Measurements from ENCODE around the gene NDC1. TPM values are rescaled to one million over a fixed set of nuclear protein-coding genes. Genes with fewer than 3 reads are reported as not detected.

The NDC1 gene
- total RNA-seq, 1 donor from 2014 or later, result 14.8 TPM

DNA sequence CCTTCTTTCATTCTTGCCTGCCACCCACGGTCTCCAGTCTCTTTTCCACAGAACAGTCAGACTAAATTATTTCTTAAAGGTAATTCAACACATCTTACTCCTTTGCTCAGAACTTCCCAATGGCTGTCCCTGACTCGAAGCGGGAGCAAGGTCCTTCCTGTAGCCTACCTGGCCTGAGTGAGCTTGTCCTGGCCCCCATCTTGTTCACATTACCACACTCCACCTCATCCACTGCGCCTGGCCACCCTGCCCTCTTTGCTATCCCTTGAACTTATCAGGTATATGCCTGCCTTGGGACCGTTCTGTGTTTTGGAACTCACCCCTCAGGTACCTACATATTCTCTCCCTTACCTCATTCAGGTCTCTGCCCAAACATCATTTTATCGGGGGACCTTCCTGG, 85.8 kb downstream of the NDC1 start:
- Histone ChIP-seq H3K9me3 (ENCODE audit: insufficient read depth, low read depth, low read length) (no peaks in the 10 kb centered on the region), H4K20me1 (ENCODE audit: insufficient read depth, low read length) (no peaks in the 10 kb centered on the region), H3K27me3 (ENCODE audit: insufficient read depth, low read length) (peaks cover 5% of the 10 kb centered on the region), H3K9ac (ENCODE audit: low read length) (no peak overlapping the region), H3K4me2 (ENCODE audit: low read length) (no peak overlapping the region), H3K79me2 (ENCODE audit: insufficient read depth, low read length) (no peaks in the 10 kb centered on the region), H3K27ac (ENCODE audit: low read depth, low read length) (no peak overlapping the region), H3K36me3 (ENCODE audit: insufficient read depth, low read length) (no peaks in the 10 kb centered on the region), H3K4me1 (ENCODE audit: insufficient read depth, low read length) (no peaks in the 10 kb centered on the region), H3K4me3 (ENCODE audit: insufficient read depth, low read depth, low read length) (no peak overlapping the region), H2AFZ (ENCODE audit: low read depth, low read length) (no peak overlapping the region)
- no peak for FAIRE-seq
- Mint-ChIP-seq H3K27ac (ENCODE audit: unreplicated experiment) (no peak overlapping the region), H3K4me3 (ENCODE audit: unreplicated experiment) (no peak overlapping the region), H3K27me3 (ENCODE audit: low read depth, unreplicated experiment) (peaks cover 37% of the 10 kb centered on the region), H3K9me3 (ENCODE audit: unreplicated experiment) (no peaks in the 10 kb centered on the region), H3K4me1 (ENCODE audit: low read depth, unreplicated experiment) (no peaks in the 10 kb centered on the region), H3K36me3 (ENCODE audit: low read depth, unreplicated experiment) (peaks cover 4% of the 10 kb centered on the region)
- TF ChIP-seq EZH2 (IDR thresholded peaks at IDR 0.05; ENCODE audit: insufficient read depth, low read length), result no peak
- DNase-seq (ENCODE audit: low read depth), result no peak

DNA sequence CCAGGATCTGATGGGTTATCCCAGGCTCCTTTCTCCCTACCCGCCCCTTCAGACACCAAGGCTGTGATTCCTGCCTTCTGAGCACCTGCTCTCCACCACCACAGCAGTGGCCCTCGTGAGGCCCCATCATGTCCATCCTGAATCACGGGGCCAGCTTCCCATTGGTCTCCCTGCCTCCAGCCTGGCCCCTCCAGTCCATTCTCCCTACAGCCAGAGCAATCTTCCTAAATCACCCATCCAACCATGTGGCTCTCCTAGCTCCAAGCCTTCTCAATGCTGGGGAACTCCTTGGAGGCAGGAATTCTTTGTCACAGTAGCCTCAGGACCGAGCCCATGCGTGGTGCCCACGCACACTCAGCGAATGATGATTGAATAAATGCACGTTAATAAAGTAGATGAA, 90.3 kb downstream of the NDC1 start:
- no peak overlapping the region for H3K4me3 Mint-ChIP-seq (ENCODE audit: unreplicated experiment)
- Histone ChIP-seq H3K4me3 (ENCODE audit: insufficient read depth, low read depth, low read length) (no peak overlapping the region), H3K27ac (ENCODE audit: low read depth, low read length) (no peak overlapping the region), H3K9ac (ENCODE audit: low read length) (no peak overlapping the region), H3K4me2 (ENCODE audit: low read length) (no peak overlapping the region), H4K20me1 (ENCODE audit: insufficient read depth, low read length) (no peaks in the 10 kb centered on the region), H3K27me3 (ENCODE audit: insufficient read depth, low read length) (peaks cover 5% of the 10 kb centered on the region), H2AFZ (ENCODE audit: low read depth, low read length) (no peak overlapping the region), H3K9me3 (ENCODE audit: insufficient read depth, low read depth, low read length) (no peaks in the 10 kb centered on the region), H3K4me1 (ENCODE audit: insufficient read depth, low read length) (no peaks in the 10 kb centered on the region), H3K79me2 (ENCODE audit: insufficient read depth, low read length) (no peaks in the 10 kb centered on the region), H3K36me3 (ENCODE audit: insufficient read depth, low read length) (no peaks in the 10 kb centered on the region)
- no peak for FAIRE-seq
- no peak for DNase-seq (ENCODE audit: low read depth)
- H3K36me3 Mint-ChIP-seq (ENCODE audit: low read depth, unreplicated experiment), result peaks cover 4% of the 10 kb centered on the region
- peaks cover 47% of the 10 kb centered on the region for H3K27me3 Mint-ChIP-seq (ENCODE audit: low read depth, unreplicated experiment)
- H3K4me1 Mint-ChIP-seq (ENCODE audit: low read depth, unreplicated experiment), result no peaks in the 10 kb centered on the region
- H3K9me3 Mint-ChIP-seq (ENCODE audit: unreplicated experiment), result peaks cover 4% of the 10 kb centered on the region
- TF ChIP-seq, protein P1, sequence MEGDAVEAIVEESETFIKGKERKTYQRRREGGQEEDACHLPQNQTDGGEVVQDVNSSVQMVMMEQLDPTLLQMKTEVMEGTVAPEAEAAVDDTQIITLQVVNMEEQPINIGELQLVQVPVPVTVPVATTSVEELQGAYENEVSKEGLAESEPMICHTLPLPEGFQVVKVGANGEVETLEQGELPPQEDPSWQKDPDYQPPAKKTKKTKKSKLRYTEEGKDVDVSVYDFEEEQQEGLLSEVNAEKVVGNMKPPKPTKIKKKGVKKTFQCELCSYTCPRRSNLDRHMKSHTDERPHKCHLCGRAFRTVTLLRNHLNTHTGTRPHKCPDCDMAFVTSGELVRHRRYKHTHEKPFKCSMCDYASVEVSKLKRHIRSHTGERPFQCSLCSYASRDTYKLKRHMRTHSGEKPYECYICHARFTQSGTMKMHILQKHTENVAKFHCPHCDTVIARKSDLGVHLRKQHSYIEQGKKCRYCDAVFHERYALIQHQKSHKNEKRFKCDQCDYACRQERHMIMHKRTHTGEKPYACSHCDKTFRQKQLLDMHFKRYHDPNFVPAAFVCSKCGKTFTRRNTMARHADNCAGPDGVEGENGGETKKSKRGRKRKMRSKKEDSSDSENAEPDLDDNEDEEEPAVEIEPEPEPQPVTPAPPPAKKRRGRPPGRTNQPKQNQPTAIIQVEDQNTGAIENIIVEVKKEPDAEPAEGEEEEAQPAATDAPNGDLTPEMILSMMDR (IDR thresholded peaks at IDR 0.05; ENCODE audit: insufficient read depth, low read depth, low read length), result no peak
- TF ChIP-seq EZH2 (IDR thresholded peaks at IDR 0.05; ENCODE audit: insufficient read depth, low read length), result no peak
- no peak overlapping the region for H3K27ac Mint-ChIP-seq (ENCODE audit: unreplicated experiment)

DNA sequence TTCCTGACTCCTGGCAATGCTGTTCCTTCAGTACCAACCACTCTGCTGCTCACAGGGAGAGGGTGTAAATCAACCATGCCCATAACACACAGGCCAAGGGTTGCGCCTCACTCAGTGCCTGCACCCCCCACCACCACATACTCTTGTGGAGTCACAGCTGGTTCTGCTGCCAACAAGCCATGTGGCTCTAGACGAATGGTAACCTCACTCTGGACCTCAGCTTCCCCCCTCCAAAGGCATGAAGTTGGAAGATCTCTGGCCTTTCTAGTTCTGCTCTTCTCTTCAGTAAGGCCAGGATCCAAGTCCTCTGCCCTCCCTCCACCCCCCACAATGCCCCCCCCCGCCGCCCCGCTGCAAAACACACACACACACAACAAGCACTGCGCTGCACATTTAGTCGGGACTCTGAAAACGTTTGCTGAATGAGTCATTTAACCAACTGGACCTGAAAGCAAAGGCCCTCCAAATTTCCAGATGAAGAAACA, 97.4 kb downstream of the NDC1 start:
- H3K9ac ChIP-seq (ENCODE audit: low read length), result peak overlapping the region; percentile 54
- H3K27ac Mint-ChIP-seq (ENCODE audit: unreplicated experiment), result peak overlapping the region; percentile 38

More for the DNA sequence above, 97.4 kb downstream of the NDC1 start:
- H3K79me2 ChIP-seq (ENCODE audit: insufficient read depth, low read length), result peaks cover 30% of the 10 kb centered on the region
- H3K4me1 ChIP-seq (ENCODE audit: insufficient read depth, low read length), result peaks cover 42% of the 10 kb centered on the region
- FAIRE-seq, result no peak
- peak overlapping the region; percentile 23 for H3K4me3 ChIP-seq (ENCODE audit: insufficient read depth, low read depth, low read length)
- H3K36me3 Mint-ChIP-seq (ENCODE audit: low read depth, unreplicated experiment), result no peaks in the 10 kb centered on the region
- peak overlapping the region; percentile 82 for H3K4me2 ChIP-seq (ENCODE audit: low read length)
- no peak for TF ChIP-seq EZH2 (IDR thresholded peaks at IDR 0.05; ENCODE audit: insufficient read depth, low read length)
- TF ChIP-seq, protein P1 (IDR thresholded peaks at IDR 0.05; ENCODE audit: insufficient read depth, low read depth, low read length), result no peak
- DNase-seq (ENCODE audit: low read depth), result peak; percentile 90
- peaks cover 6% of the 10 kb centered on the region for H3K9me3 Mint-ChIP-seq (ENCODE audit: unreplicated experiment)
- no peaks in the 10 kb centered on the region for H3K36me3 ChIP-seq (ENCODE audit: insufficient read depth, low read length)
- H3K4me3 Mint-ChIP-seq (ENCODE audit: unreplicated experiment), result no peak overlapping the region
- no peaks in the 10 kb centered on the region for H3K9me3 ChIP-seq (ENCODE audit: insufficient read depth, low read depth, low read length)
- no peaks in the 10 kb centered on the region for H3K27me3 ChIP-seq (ENCODE audit: insufficient read depth, low read length)
- H3K4me1 Mint-ChIP-seq (ENCODE audit: low read depth, unreplicated experiment), result peaks cover 6% of the 10 kb centered on the region
- H2AFZ ChIP-seq (ENCODE audit: low read depth, low read length), result peak overlapping the region; percentile 73
- peak overlapping the region; percentile 72 for H3K27ac ChIP-seq (ENCODE audit: low read depth, low read length)
- no peaks in the 10 kb centered on the region for H4K20me1 ChIP-seq (ENCODE audit: insufficient read depth, low read length)
- peaks cover 28% of the 10 kb centered on the region for H3K27me3 Mint-ChIP-seq (ENCODE audit: low read depth, unreplicated experiment)
